GM04504 (cell line): Measurements from ENCODE around the gene SLC39A11.
"Not testable (repeated sequence)": the region's sequence is repeated elsewhere in the genome, so short reads cannot be mapped to it uniquely, and the experiment has no call there.

Source experiments
- DNase-seq: peaks from one replicate; pipeline ENCODE4 v3.0.0-alpha.2; 2012; ENCODE audit warnings: low read depth

The SLC39A11 gene

DNA sequence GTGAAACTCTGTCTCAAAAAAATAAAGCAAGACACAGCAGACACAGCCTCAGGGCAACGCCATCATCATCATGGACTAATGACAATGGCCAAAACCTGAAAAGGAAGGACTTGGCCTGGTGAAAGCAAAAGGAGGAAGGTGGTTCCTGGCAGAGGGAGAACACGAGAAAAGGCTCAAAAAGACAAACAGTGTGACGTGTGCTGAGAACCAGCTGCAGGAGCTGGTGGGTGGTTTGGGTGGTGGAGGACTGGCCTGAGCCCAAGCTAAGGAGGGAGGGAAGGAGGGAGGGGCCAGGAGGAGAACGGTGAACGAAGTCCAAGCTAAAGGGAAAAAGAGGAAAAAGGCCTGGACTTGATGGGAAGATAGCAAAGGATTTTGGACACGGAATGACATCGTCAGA is 85.1 kb downstream of the SLC39A11 start:
- no peak for DNase-seq

GRCh38 chr17:73005360-73005759 is 87.1 kb downstream of the SLC39A11 start:
- no peak for DNase-seq

GRCh38 chr17:73003487-73003886 is 89.0 kb downstream of the SLC39A11 start:
- no peak for DNase-seq

DNA sequence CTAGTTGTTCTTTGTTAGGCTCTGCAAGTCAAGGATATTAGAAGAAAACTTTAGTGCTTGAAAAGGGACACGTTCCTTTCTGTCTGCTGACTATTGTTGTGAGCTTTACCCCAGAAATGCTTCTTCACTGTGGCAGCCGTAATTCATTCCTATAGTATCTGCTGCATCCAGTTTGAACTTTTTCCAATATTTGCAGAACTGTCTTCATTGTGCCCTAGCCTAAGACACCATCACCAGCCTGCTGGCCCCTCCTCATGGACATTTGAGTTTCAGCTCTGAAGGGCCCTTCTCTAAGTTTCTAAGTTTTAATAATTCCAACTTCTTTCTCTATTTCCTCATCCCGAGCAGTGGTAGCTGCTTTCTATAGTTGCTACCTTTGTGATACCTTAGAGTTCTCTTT is 91.7 kb downstream of the SLC39A11 start:
- DNase-seq: no peak

GRCh38 chr17:72999474-72999873 is 93.0 kb downstream of the SLC39A11 start:
- not testable (repeated sequence) for DNase-seq

- no peak for DNase-seq
Observed at GRCh38 chr17:72998343-72998742, 94.1 kb downstream of the SLC39A11 start.

DNA sequence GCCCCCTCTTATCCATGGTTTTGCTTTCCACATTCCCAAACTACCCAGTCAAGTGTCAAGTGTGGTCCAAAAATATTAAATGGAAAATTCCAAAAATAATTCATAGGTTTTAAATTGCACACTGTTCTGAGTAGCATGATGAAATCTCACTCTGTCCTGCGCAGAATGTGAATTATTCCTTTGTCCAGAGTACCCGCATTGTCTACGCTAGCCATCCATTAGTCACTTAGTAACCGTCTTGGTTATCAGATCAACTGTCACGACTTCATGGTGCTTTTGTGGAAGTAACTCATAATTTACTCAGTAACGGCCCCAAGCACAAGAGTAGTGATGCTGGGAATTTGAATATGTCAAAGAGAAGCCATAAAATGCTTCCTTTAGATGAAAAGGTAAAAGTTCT is 94.9 kb downstream of the SLC39A11 start:
- no peak for DNase-seq

DNA sequence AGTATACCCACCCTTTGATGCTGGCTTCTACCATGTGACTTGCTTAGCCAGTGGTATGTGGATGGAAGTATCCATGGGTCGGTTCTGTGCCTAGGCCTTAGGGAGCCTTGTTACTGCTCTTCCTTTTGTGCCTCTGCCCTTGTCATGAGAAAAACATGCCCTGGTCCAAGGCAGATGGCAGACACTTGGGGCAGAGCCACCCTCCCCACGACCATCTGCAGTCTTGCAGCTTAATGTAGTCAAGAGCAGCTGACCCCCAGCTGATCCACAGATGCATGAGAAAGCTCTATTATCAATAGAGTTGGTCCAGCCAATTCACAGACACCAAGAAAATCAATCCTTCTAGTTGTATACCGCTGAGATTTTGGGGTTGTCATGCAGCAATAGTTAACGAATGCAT is 95.7 kb downstream of the SLC39A11 start:
- no peak for DNase-seq

DNA sequence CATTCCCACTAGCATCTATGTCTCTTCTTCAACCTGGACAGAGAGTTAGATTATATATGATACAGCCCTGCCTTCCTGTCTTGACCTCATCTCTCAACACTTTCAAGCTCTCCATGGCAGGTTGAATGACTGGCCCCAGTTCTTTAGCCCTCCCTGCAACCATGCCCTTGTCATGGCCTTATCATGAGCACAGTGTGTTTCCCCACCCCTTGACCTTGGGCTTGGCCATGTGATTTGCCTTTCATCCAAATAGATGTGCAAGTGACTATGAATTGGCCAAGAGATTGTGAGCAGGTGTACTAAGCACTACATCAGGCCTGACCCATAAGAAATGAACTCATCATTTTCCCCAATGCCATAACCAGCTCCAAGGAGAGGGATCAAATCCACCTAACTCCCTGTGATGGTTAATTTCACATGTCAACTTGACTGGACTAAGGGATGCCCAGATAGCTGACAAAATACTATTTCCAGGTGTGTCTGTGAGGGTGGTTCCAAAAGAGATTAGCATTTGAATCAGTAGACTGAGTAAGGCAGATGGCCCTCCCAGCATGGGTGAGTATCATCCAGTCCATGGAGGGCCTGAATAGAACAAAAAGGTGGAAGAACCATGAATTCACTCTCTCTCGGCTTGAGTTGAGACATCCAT is 97.4 kb downstream of the SLC39A11 start:
- DNase-seq: no peak

- not testable (repeated sequence) for DNase-seq
Observed at GRCh38 chr17:72992783-72993467, 99.6 kb downstream of the SLC39A11 start.

- no peak for DNase-seq
Observed at GRCh38 chr17:72991651-72992050, 100.8 kb downstream of the SLC39A11 start.

- no peak for DNase-seq
Observed at GRCh38 chr17:72989074-72989610, 103.3 kb downstream of the SLC39A11 start.

GRCh38 chr17:72988451-72988850 is 104.0 kb downstream of the SLC39A11 start:
- DNase-seq: no peak

- no peak for DNase-seq
Observed at GRCh38 chr17:72987166-72987565, 105.3 kb downstream of the SLC39A11 start.

- peak; percentile 58 for DNase-seq
Observed at GRCh38 chr17:72985882-72986720, 106.4 kb downstream of the SLC39A11 start.

- no peak for DNase-seq
Observed at GRCh38 chr17:72984926-72985325, 107.6 kb downstream of the SLC39A11 start.

DNA sequence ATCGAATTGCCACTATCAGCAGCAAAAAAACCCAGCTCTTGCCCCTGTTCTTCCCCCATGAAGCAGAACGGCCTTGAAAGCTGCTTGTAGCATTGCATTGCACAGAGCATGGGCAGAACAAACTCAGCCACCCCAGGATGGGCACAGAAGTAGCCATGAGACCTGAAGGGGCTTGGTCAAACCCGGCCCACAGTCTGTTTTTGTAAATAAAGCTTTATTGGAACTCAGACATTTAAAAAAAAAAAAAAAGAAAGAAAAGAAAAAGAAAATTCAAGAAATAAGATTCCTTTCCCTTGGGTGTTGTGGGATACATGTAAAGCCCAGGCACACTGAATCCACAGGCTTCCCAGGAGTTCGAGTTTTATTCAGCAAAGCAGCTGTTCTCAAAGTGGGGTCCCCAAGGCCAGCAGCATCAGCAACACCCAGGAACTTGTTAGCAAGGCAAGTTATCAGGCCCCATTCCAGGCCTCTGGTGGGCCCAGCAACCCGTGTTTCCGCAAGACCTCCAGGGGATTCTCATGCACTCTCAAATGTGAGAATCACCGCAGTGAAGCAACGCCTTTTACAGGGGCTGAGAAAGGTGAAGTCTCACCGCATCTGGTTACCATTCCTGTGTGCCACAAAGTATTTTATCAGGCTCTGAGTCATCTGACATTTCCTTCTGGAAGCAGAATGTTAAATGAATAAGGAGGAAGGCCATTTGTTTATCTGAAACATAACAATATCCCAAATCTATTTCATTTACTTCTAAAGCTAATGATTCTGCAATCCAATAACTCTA is 108.2 kb downstream of the SLC39A11 start:
- peak; percentile 44 for DNase-seq

- no peak for DNase-seq
Observed at GRCh38 chr17:72982680-72983079, 109.8 kb downstream of the SLC39A11 start.

DNA sequence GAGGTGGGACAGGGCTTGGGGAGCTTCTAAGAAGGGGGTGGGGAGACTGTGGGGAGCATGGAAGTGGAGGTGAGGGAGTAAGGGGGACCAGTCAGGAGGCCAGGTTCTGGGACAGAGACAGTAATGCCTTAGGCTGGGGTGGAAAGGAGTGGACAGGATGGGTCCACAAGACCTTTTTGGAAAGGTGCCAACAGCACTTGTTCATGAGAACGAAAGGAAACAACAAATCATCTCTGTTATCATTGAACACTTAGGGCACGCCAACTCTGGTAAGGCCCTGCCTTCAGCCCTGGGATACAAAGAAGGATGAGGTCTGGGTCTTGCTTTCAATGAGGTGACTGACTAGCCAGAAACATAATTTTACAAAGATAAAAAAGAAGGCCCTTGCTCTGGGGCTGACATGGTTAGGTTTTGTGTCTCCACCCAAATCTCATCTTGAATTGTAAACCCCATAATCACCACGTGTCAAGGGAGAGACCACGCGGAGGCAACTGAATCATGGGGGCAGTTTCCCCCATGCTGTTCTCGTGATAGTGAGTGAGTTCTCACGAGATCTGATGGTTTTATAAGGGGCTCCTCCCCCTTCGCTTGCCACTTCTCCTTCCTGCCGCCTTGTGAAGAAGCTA is 113.8 kb downstream of the SLC39A11 start:
- no peak for DNase-seq

- no peak for DNase-seq
Observed at GRCh38 chr17:72977771-72978417, 114.6 kb downstream of the SLC39A11 start.
